ENCODE data around the gene RGL1.

Gene RGL1

DNA sequence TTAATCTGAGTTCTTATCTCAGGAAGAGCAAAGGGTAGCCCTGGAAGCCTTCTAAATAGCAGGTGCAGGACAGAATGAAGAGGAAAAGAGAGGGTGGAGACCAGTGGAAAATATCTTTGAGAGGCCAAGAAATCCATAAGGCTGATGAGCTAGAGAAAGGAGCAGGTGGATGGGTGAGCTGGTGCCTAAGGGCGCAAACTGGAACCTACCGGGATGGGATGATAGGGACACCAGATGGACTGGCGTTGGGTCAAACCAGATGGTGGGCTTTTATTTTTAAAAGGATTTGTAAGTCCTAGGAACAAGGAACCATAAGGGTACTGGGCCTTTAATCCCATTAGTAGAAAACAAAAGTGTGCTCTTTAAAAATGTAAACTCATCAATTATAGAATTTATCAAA, 59.7 kb downstream of the RGL1 start:
- TF ChIP-seq, protein P1, sequence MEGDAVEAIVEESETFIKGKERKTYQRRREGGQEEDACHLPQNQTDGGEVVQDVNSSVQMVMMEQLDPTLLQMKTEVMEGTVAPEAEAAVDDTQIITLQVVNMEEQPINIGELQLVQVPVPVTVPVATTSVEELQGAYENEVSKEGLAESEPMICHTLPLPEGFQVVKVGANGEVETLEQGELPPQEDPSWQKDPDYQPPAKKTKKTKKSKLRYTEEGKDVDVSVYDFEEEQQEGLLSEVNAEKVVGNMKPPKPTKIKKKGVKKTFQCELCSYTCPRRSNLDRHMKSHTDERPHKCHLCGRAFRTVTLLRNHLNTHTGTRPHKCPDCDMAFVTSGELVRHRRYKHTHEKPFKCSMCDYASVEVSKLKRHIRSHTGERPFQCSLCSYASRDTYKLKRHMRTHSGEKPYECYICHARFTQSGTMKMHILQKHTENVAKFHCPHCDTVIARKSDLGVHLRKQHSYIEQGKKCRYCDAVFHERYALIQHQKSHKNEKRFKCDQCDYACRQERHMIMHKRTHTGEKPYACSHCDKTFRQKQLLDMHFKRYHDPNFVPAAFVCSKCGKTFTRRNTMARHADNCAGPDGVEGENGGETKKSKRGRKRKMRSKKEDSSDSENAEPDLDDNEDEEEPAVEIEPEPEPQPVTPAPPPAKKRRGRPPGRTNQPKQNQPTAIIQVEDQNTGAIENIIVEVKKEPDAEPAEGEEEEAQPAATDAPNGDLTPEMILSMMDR (IDR thresholded peaks at IDR 0.05; ENCODE audit: insufficient read depth, low read length, missing control alignments) = no peak
- ChIA-PET CTCF (no interaction called here), POLR2A (no interaction called here)
- no peak overlapping the region for H3K4me3 ChIP-seq (ENCODE audit: low read depth, low read length)
- DNase-seq (ENCODE audit: low read depth, low spot score) = no peak

DNA sequence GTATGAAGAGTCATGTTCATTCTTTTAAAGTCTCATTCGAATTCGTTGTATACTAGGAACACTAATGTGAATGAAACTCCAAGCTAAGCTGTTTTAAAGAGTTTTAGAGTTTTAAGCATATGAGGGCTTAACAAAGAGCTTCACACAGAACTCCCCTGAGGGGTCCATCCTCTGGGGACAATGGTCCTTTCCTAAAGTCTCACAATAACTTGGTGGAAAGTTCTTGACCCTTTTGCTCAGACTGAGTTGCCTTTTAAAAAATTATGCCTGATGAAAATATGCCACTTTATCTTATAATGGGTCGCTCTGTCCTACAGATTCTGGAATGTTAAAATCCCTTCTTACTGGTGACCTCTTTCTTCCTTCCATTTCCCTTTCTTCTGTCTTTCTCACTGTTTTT, 64.3 kb downstream of the RGL1 start:
- POLR2A ChIA-PET = no interaction called here
- DNase-seq (ENCODE audit: low read depth, low spot score) = no peak
- H3K4me3 ChIP-seq (ENCODE audit: low read depth, low read length) = no peak overlapping the region
- CTCF ChIA-PET = no interaction called here
- TF ChIP-seq, protein P1 (IDR thresholded peaks at IDR 0.05; ENCODE audit: insufficient read depth, low read length, missing control alignments) = no peak

DNA sequence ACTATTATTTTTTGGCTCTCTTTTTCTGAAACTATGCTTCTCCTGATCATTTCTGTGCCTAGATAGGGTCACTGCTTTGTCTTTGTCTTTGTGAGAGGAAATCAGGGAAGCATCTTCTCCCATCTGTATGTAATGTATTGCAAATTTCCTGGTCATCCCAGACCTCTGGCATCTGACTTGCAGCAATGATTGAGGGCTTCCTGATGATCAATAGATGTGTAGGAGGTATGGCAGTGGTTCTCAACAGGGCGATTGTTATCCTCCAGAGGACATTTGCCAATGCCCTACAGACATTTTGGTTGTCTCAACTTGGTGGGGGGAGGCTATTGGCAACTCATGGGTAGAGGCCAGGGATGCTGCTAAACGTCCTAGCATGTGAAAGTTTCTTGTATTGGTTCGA, 64.7 kb downstream of the RGL1 start:
- ChIA-PET POLR2A (no interaction called here), CTCF (no interaction called here)
- no peak for DNase-seq (ENCODE audit: low read depth, low spot score)
- TF ChIP-seq, protein P1 (IDR thresholded peaks at IDR 0.05; ENCODE audit: insufficient read depth, low read length, missing control alignments) = no peak
- H3K4me3 ChIP-seq (ENCODE audit: low read depth, low read length) = no peak overlapping the region

DNA sequence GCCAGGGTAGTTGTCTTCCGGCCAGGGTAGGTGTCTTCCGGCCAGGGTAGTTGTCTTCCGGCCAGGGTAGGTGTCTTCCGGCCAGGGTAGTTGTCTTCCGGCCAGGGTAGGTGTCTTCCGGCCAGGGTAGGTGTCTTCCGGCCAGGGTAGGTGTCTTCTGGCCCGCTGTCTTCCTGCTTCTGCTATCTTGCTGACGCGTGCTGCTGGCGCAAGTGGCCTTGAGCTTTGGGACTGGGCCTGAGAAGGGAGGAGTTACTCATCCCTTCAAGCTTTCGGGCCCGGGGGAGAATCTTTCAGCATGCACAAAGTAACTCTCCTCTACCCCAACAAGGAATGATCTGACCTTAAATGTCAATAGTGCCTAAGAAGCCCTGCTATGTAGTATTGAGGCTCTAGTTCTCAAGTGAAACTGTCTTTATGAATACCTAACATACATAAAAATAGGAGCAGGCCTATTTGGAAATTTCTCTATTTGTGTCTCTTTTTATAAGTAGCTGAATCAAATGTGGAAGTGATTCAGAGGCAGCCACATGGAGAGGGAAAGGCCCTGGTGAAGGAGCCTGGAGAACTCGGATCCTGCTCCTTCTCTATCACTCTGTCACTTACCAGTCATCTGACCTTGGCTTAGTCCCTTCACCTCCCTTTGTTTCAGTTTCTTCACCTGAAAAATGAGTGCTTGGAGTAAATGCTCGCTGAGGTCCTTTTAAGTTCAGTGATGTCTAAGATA, 65.6 kb downstream of the RGL1 start:
- ChIA-PET POLR2A (no interaction called here), CTCF (interaction anchor here (0.8 to 1.0 kb wide), 3 partner anchors 11 to 215 kb away, joined by 3 to 5 read pairs (median 4); no protein-coding TSS in a partner anchor)
- H3K4me3 ChIP-seq (ENCODE audit: low read depth, low read length) = no peak overlapping the region
- DNase-seq (ENCODE audit: low read depth, low spot score) = no peak
- TF ChIP-seq, protein P1 (IDR thresholded peaks at IDR 0.05; ENCODE audit: insufficient read depth, low read length, missing control alignments) = no peak

DNA sequence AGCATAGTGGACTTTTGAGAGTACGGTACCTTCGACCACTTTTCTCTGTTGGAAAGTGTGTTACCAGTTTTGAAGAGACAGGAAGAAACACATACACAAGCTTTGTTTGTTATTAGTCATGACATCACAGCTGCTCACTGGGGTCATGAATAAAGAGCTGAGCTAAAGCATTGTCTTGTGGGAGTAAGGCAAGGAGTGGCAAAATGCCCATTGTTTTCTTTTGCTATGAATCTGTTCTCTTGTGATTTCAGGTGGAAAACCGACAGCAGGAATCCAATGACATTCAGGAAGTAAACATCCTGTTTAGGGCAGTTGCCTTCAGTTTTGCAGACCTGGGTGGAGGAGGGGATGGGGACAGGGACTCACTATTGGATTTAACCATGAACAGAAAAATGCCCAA, 66.2 kb downstream of the RGL1 start:
- H3K4me3 ChIP-seq (ENCODE audit: low read depth, low read length) = no peak overlapping the region
- CTCF ChIA-PET = interaction anchor here (0.8 to 1.0 kb wide), 3 partner anchors 10 to 216 kb away, joined by 3 to 5 read pairs (median 4); no protein-coding TSS in a partner anchor
- no peak for DNase-seq (ENCODE audit: low read depth, low spot score)
- TF ChIP-seq, protein P1 (IDR thresholded peaks at IDR 0.05; ENCODE audit: insufficient read depth, low read length, missing control alignments) = no peak
- POLR2A ChIA-PET = no interaction called here

DNA sequence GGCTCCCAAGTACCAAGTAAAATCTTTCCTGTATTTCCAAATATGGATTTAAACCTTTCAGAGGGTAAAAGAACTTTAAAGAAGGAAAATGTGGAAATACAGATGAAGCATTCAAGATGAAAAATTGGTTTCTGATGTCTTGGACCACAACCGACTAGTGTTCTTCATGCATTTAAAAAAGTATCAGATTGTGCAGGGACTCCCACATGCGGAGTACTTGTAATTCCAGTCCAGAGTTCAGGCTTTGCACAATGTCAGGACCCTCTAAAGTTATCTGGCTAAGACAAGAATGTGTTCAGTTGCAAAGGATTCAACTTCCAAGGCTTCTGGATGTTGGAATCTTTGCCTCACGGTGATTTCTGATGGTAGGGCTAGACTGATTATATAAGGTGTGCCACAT, 66.7 kb downstream of the RGL1 start:
- TF ChIP-seq, protein P1 (IDR thresholded peaks at IDR 0.05; ENCODE audit: insufficient read depth, low read length, missing control alignments) = no peak
- no peak overlapping the region for H3K4me3 ChIP-seq (ENCODE audit: low read depth, low read length)
- ChIA-PET CTCF (no interaction called here), POLR2A (no interaction called here)
- no peak for DNase-seq (ENCODE audit: low read depth, low spot score)

Measured in AG04449 (cell line).